Kidney capillary endothelial cell (primary cell): ENCODE measurements around the gene RASGRP1.
"Not testable (repeated sequence)": the region's sequence is repeated elsewhere in the genome, so short reads cannot be mapped to it uniquely, and the experiment has no call there.

ENCODE experiments used
- DNase-seq: peaks from one replicate; pipeline ENCODE4 v3.0.0-alpha.2; 2018; ENCODE audit warnings: low spot score

The RASGRP1 gene

DNA sequence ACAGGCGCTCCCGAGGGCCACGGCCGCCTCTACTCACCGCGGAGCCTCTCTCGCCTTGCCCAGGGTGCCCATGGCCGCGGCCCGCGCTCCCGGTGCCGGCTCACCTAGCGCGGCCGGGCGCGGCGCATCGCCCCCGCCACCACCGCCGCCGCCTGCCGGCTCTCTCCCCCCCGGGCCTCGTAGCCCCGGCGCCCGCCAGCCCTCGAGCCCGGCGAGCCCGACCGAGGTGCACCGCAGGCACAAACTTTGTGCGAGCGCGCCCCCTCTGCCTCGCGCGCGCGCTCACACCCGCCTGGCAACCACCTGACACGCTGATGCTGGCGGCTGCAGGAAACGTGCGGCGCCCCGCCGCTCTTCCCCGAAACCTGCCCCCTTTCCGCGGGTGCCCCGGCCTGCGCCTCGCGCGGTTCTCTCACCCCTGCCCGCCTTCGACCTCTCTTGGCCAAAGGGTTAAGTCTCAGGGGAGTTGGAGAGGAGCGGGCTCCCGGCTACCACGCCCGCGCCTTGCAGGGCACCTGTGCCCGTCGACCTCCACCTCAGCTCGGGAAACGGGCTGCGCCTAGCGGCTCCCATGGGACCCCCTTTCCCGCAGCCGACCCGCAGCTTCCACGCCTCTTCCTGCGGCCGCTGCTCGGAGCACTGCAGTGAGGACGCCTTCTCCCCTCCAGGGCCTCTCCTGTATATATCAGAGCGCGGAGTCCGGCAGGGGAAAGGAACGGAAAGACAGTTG is at the start of gene RASGRP1:
Gene RASGRP1, minus strand, starts transcription at position 258 of the 730 bp plus-strand sequence. Its CDS starts 186 bp downstream, at position 72.
- DNase-seq, result peak; percentile 9

DNA sequence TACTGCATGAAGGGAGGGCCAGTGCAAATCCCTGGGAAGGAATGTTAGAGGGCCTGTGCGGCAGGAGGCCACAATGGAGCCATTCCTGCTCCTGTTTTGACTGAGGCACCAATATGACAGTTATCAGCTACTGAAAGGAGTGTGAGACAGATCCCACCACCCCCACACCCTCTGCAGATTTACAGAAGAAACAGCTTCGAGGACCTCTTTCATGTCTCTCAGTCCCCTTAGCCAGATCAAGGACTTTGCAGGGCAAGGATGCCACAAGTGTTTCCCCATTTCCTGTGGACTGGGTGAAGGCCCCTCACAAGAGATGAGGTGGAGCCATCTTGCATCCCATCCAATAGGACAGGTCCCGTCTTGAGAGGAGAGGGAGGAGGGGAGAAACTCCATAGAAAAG is 48.5 kb upstream of the RASGRP1 start:
- no peak for DNase-seq

DNA sequence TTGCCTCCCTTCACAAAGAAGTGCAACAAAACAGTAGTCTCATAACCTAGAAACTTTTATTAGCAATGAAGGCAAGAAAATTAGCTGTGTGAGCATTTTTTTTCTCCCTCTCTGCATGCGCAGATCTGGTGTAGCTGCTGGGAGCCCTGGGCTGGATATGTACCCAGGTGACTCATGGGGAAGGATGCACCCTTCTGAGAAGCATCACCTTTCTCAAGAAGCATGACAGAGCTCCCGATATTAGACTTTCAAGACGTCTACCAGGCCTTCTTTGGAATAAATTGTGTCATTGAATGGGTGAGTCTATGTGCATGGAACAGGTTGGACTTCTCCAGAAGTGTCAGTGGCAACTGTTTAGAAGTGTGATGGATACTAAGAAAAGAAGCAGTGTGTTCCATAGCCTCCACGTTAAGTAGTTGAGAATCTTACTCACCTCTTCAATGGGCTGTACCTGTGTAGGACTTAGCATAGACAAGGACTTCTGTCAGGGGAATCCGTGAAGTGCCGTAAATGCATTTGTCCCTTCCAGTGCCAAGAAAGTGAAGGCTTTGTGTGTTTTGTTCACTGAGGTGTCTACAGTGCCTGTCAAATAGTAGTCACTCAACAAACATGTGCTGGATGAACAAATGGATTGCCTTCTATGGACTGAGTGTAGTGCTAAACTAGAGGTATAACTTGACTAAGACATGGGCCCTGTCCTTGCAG is 47.7 kb upstream of the RASGRP1 start:
- no peak for DNase-seq

DNA sequence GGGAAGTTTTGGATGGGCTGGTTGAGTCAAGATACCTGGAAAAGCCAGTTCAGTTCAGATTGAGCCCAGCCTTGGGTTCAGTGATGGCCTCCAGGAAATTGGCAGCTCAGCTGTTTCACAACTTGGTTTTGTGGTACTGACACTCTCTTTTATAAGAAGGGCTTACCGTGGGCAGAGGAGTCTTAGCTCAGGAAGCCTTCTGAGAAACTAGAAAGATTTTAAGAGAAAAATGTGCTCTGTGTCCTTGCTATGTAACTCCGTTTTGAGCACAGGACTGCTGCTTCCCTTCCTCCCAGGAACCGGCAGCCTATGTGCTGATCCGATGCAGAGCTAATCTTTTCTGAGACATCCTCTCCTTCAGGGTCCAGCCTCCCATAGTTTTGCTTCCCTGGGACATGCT is 46.6 kb upstream of the RASGRP1 start:
- DNase-seq, result no peak

DNA sequence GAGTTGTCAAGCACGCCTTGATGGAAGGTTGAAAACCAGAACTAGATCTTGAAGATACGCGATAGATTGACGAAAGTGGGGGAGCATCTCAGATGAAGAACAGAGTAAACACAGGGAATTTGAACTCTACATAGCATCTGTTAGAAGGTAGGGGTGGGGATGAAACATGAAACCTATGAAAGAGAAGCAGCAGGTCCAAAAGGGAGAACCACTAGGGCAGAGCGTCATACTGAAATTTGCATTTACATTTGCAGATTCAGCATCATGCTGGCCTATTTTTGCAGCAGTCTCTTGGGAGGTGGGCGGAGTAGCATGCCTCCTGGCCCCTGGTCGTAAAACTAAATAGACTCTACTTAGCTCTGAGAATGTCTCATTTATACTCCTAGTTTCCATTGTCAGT is 46.1 kb upstream of the RASGRP1 start:
- no peak for DNase-seq

DNA sequence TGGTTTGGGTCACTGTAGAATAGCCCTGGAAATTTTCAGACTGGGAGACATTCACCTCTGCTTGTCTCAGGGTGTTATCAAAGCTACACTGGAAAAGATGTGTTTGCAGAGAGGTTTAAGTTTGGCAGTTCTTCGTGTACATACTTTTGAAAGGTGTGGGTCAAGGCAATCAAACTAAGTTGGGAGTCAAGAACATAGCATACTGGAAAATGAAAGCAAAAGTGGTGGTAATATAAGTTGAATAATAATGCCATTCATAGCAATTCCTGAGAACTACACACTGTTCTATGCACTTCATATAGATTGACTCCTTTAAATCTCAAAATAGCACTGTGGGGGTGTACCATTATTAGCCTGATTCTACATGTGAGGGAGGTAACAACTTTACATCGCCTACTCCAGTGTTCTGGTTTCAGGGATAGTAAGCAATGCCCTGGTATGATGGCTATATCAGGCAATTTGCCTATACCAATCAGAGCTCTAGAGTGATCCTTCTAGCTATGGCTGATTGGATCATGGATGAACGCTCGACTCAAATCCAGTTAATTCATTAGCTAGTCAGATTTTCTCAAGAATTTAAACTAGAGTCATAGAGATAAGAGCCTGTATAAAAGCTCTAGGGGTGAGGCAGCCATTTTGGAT is 44.6 kb upstream of the RASGRP1 start:
- DNase-seq, result no peak

DNA sequence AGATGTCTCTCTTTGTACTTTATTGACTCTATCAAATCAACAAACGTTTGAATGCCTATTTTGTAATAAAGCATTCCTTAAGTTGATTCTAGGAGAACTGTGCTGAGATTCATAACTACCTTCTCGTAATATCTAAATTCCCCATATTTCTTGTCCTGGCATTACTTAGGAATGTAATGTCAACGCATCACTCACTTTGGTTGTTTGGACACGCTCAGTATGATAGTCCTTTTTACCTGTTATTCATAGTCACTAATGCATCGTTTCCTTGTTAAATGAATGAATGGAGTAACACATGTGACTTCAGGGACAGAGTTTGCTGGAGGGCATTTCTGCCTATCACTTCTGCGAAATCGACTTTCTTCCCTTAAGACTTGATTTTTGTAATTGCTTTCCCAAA is 44.1 kb upstream of the RASGRP1 start:
- no peak for DNase-seq

DNA sequence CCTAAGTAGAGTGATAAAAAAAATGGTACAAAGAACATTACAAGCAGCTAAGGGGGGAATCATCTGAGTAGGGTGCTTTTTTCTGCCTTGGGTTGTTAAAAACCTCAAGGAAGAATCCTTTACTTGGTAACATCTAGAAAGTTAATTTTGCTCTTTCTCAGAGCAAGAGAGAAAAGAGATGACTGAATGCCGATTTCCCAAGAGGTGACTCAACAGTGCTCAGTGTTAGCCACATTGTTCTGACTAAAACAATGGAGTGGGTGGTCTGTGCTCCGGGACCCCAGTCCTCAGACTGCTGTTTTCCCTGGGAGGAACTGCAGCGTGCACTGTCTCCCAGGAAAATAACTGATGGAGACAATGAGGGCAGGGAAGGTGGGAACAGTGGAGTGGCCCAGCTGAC is 41.1 kb upstream of the RASGRP1 start:
- DNase-seq, result no peak

DNA sequence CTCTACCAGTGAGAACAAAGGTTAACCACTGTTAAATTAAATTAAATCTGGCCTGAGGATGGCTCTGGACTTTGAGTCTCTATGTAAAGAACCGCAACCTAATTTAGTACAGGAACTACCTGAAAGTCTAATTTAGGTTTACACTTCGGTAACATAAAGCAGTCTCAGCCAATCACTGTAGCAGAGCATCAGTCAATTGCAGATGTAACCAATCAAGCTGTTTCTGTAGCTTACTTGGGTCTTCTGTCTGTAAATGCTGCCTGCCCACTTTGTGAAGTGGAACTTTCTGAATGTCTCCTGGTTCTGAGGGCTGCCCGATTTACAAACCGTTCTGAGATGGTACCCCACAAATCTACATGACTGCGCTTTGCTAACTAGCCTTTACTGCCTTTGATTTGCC is 39.1 kb upstream of the RASGRP1 start:
- DNase-seq, result no peak

DNA sequence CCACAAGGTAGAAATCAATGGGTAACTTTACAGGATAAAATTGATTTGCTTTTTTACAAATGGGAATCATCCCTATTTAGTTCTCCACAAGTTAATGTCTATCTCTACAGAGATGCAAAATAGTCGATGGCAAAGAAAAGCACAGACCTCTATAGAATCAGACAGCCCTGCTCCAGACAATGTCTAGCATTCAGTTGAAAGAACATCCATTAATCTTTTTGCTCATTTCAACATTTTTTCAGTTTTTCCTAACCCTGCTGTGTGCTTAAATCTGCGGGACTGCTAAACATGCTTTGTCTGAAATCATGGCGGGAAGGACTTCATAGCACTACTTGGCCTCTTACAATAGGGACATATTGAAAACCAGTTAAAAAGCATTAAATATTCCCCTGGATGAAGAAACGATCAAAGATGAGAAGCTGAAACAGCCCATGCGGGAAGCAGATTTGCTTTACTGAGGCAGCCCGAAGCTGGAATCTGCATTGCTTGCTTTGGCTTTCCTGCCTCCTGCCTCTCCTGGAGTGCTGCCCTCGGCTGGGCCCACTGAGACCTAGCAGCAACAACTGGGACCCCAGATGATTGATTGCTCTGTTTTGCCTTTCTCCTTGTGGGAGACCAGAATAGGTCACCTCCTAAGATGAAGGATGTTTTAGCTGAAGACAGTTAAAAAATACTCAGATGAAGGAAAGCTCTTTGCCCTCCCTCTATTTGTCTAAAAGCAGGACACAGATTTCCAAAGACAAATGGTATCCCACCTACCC is 38.5 kb upstream of the RASGRP1 start:
- DNase-seq, result no peak

DNA sequence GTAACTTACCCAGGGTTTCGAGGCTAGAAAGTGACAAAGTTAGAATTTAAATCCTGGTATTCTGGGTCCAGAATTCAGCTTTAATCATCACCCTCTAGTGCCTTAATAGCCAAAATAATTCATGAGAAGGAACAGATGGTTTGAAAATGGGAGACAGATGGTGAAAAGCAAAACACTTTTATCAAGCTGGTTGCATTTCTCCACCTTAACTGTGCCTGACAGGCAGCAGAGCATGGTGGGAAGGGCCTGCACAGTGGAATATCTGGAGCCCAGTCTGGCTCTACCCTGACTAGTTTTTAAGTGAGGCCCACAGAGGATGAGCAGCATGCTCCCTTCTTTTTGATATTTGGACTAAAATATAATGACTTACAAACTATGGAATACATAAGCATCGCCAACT is 35.6 kb upstream of the RASGRP1 start:
- no peak for DNase-seq

DNA sequence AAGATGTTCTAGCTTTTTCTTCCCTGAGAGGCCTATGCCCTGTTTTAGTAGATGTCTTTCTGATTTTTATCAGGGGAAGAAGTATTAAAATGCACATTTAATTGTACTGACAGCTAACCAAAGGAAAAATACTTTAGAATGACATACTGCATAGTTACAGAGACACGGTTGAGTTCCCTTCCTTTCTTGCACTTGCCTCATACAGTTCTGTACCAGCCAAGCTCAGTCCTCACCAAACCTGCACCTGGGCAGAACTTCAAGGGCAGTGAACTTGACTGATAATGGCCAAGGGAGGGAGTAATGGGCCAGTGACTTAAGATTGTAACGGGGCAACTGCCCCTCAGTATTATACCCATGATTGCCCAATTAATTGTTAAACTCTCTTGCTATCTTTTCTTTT is 34.1 kb upstream of the RASGRP1 start:
- DNase-seq, result no peak

DNA sequence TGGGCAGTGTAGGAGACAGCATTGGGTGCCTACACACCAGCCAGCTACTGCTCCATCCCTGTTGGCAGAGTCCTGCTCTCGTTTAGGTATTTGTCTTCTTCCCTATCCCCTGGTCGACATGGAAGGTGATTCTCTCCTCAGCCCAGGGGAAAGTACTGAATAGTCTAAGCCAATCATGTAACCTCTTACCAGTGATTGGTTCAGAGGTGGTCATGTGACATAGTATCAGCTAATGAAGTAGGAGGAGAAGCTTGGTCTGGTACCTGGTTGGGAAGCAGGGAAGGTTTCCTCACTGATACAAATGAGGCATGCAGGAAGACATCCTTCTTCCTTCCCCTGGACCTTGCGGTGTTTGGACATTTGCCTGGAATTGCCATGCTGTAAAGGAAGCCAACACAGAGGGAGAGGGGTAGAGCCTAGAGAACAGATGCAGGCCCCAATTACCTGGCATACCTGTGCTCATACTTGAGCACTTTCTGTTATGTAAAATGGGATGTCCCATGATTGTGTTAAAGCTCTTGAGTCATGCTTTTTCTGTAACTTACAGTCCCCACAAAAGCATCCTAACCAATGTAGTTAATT is 32.7 kb upstream of the RASGRP1 start:
- no peak for DNase-seq

DNA sequence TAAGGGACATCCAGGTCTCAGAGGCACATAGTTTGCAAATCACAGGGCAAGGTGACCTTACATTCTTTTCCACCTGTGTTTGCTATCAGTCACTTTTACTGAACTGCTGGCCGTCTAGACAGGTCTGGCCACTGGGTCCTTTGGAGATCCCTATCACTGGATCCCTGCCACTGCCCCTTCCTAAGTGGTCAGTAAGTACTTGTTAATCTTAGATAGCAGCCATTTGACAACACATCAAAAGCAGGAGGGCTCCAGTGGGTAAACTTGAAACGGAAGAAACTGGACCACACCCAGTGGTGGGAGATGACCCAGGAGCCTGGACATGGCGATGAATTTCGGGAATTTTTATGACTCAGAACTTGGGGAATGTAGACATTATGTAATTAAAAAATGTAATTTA is 28.9 kb upstream of the RASGRP1 start:
- no peak for DNase-seq

DNA sequence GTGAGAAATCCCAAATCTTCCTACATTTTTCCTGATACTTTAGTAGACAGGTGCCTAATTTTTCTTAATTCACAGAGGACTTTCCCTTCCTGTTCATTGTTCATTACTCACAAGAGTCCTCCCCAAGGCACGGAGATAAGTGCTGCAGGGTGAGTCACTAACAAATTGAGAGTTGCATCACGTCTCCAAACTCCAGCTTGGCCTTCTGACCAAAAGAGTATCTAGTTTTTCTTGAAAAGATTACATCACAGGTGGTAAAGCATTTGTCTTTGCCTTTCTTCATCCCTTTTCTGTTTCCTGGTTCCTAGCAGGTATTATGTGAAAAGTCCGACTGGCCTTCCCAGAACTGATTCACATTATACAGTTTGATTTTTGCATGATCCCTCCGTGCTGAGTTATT is 24.9 kb upstream of the RASGRP1 start:
- no peak for DNase-seq

DNA sequence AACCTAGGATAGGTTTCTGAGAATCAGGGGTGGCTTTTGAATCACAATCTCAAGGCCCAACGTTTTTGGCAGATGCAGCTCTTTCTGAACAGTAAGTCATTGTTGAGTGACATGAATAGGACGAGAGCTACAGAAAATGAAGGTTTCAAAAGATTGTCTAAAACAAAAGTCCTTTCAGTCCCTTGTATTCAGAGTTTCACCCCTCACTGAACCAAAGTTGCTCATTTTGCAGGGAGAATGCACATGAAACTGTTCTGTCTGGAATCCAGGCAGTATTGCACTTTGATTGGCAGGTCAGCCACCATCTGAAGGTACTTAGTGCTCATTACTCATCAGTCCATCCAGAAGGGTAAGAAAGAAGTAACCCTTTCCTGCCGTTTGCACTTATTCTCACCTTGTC is 24.1 kb upstream of the RASGRP1 start:
- DNase-seq, result no peak

DNA sequence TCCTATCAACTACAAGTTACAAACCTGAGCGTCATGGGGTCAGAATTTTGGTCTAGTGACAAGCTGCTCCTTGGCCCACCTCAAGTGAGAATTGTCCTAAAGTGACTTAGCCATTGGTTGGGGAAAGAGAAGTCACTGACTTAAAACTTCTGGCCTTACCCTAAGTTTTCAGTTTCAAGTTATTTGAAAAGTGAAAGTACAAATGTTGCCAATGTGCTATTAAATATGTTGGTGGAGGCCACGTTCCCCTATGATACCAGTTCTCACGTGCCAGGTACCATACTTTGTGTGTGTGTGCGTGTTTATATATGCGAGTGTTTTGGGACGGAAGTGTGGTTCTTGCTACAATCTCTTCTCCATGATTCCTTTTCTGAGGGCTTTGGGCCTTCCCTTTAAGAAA is 22.6 kb upstream of the RASGRP1 start:
- no peak for DNase-seq

DNA sequence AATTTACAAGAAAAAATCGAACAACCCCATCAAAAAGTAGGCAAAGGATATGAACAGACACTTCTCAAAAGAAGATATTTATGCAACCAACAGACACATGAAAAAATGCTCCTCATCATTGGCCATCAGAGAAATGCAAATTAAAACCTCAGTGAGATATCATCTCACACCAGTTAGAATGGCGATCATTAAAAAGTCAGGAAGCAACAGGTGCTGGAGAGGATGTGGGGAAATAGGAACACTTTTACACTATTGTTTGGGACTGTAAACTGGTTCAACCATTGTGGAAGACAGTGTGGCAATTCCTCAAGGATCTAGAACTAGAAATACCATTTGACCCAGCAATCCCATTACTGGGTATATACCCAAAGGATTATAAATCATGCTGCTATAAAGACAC is 21.4 kb upstream of the RASGRP1 start:
- DNase-seq, result not testable (repeated sequence)

DNA sequence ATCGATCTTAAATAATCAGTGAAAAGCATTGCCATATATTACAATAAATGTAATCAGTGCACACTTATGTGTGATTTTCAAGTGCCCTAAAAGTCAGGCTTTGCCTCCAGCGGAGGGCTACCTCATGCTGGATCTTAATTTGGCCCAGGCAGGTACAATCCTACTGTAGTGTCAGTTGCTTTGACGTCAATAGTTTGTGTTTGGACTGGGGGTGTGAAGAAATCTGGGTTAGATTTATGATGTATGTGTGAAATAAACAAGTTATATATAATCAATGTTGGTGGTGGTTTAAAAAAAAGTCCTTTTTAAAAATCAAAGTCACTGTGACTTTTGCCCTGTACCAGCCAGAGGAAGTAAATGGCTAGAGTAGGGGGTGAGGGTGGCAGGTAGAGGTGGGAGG is 14.0 kb upstream of the RASGRP1 start:
- DNase-seq, result no peak

DNA sequence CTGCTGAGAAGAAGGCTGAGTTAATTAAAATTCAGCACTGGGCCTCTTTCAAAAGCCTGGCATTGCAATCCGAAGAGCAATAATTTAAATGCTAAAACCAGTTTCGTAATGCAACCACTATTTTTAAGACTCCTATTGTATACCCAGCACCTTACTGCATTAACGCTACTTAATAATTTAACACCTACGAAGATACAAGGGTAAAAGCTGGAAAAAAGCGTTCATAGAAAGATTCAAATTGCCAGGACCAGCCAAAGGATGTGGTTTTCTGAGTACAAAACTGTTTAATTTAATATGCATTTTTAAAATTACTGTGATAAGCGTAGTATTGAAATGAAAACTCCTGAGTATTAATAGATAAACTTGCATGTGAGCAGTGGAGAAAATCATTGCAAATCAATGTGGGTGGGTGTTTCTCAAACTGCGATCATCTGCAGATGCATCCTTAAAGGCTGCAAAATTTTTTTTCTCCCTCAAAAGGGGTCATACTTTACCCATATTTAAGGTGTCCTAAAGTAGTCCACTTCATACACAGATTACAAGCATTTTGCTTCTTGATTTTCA is 12.9 kb upstream of the RASGRP1 start:
- no peak for DNase-seq

DNA sequence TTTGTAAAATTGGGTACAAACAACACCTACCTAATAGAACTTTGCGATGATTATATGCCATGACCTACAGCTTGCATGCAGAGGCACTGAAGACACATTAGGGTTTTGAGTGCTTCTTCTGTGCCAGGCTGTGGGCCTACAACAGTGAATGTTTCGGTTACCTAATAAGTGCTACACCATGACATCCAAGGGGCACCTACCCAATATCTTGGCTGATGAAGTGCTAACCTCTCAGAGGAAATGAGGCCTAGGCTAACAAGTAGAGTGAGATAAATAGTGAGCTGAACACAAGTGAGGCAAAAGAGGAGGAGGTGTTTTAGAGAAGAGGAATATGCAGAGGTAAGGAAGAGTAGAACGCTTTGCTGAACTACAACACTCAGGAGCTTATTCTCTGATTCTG is 12.2 kb upstream of the RASGRP1 start:
- no peak for DNase-seq

DNA sequence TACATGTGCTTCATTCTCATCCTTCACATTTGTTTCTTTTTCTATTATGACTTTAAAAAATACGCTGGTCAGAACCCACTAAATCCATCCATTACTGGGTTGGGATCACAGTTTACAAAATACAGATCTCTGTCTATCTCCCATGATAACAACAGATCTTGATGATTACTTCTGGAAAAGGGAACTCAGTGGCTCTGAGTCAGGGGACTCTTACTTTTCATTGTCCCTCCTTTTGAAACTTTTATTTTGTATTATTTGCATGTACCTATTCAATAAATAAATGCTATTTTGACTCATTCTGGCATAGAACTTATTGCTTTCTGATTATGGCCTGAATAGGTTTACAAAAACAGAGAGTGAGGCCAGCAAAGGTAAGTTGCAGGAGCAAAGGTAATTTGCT is 11.6 kb upstream of the RASGRP1 start:
- no peak for DNase-seq
